Measurements from ENCODE around the gene TMEM181.
"Not testable (repeated sequence)": the region's sequence is repeated elsewhere in the genome, so short reads cannot be mapped to it uniquely, and the experiment has no call there.

The TMEM181 gene

GRCh38 chr6:158638324-158638854 lies 78.5 kb downstream of the TMEM181 start:
- no peak for DNase-seq (ENCODE audit: low spot score)

GRCh38 chr6:158639056-158639455 lies 79.2 kb downstream of the TMEM181 start:
- DNase-seq (ENCODE audit: low spot score): no peak

GRCh38 chr6:158640519-158640918 lies 80.6 kb downstream of the TMEM181 start:
- DNase-seq (ENCODE audit: low spot score): no peak

GRCh38 chr6:158642097-158642601 lies 82.3 kb downstream of the TMEM181 start:
- peak; percentile 92 for DNase-seq (ENCODE audit: low spot score)

- DNase-seq (ENCODE audit: low spot score): no peak
Measured at GRCh38 chr6:158643836-158644230, 83.9 kb downstream of the TMEM181 start.

- peak; percentile 95 for DNase-seq (ENCODE audit: low spot score)
Measured at GRCh38 chr6:158644231-158645063, 84.6 kb downstream of the TMEM181 start, which contains the start of gene DYNLT1. DYNLT1 (minus strand) TSS chr6:158644743; CDS start chr6:158644708, 35 bp downstream.

GRCh38 chr6:158645064-158646022 lies 85.5 kb downstream of the TMEM181 start:
- no peak for DNase-seq (ENCODE audit: low spot score)

GRCh38 chr6:158646023-158646910 lies 86.4 kb downstream of the TMEM181 start:
- no peak for DNase-seq (ENCODE audit: low spot score)

GRCh38 chr6:158647501-158647900 lies 87.6 kb downstream of the TMEM181 start:
- no peak for DNase-seq (ENCODE audit: low spot score)

- DNase-seq (ENCODE audit: low spot score): no peak
Measured at GRCh38 chr6:158648682-158649131, 88.8 kb downstream of the TMEM181 start.

GRCh38 chr6:158649289-158650143 lies 89.6 kb downstream of the TMEM181 start, which contains the start of gene SYTL3:
SYTL3 (plus strand) TSS chr6:158650054; CDS start chr6:158663269, 13,215 bp downstream.
- no peak for DNase-seq (ENCODE audit: low spot score)

- DNase-seq (ENCODE audit: low spot score): not testable (repeated sequence)
Measured at GRCh38 chr6:158651981-158652737, 92.3 kb downstream of the TMEM181 start.

GRCh38 chr6:158653577-158654354 lies 93.9 kb downstream of the TMEM181 start:
- DNase-seq (ENCODE audit: low spot score): no peak

- peak; percentile 93 for DNase-seq (ENCODE audit: low spot score)
Measured at GRCh38 chr6:158654498-158654897, 94.6 kb downstream of the TMEM181 start.

GRCh38 chr6:158654960-158655489 lies 95.1 kb downstream of the TMEM181 start:
- DNase-seq (ENCODE audit: low spot score): no peak

GRCh38 chr6:158655569-158656450 lies 95.9 kb downstream of the TMEM181 start:
- peak; percentile 31 for DNase-seq (ENCODE audit: low spot score)

- not testable (repeated sequence) for DNase-seq (ENCODE audit: low spot score)
Measured at GRCh38 chr6:158656986-158657385, 97.1 kb downstream of the TMEM181 start.
